GM12875 (cell line): ENCODE results near the gene LMBRD1.
"Not testable (repeated sequence)": the region's sequence is repeated elsewhere in the genome, so short reads cannot be mapped to it uniquely, and the experiment has no call there.

ENCODE experiments used
- H3K4me3 ChIP-seq: one replicate; pipeline ENCODE4 v1.5.1; 2011; ENCODE audit warnings: low read depth, low read length, control low read depth
- CTCF ChIP-seq: IDR thresholded peaks from 2 replicates; pipeline ENCODE4 v1.5.1; 2011; ENCODE audit warnings: low read depth, mild to moderate bottlenecking, control low read depth, inconsistent platforms, low read length, moderate library complexity, borderline replicate concordance; ENCODE audit not compliant: insufficient read depth

LMBRD1 gene

GRCh38 chr6:69827276-69827893 lies 30.6 kb upstream of the LMBRD1 start:
- no peak for TF ChIP-seq CTCF
- H3K4me3 ChIP-seq, result no peak overlapping the region

- no peak for TF ChIP-seq CTCF
- no peak overlapping the region for H3K4me3 ChIP-seq
Observed at GRCh38 chr6:69825904-69826303, 29.1 kb upstream of the LMBRD1 start.

GRCh38 chr6:69824355-69824754 lies 27.5 kb upstream of the LMBRD1 start:
- not testable (repeated sequence) for H3K4me3 ChIP-seq

GRCh38 chr6:69820438-69820837 lies 23.6 kb upstream of the LMBRD1 start:
- TF ChIP-seq CTCF, result no peak
- H3K4me3 ChIP-seq, result no peak overlapping the region

- H3K4me3 ChIP-seq, result no peak overlapping the region
- no peak for TF ChIP-seq CTCF
Observed at GRCh38 chr6:69820018-69820417, 23.2 kb upstream of the LMBRD1 start.

GRCh38 chr6:69819138-69819537 lies 22.3 kb upstream of the LMBRD1 start:
- TF ChIP-seq CTCF, result no peak
- H3K4me3 ChIP-seq, result no peak overlapping the region

GRCh38 chr6:69818223-69818930 lies 21.6 kb upstream of the LMBRD1 start:
- no peak for TF ChIP-seq CTCF
- H3K4me3 ChIP-seq, result no peak overlapping the region
